Fibroblast of pulmonary artery (primary cell): Measurements from ENCODE around the gene BLOC1S6.

Source experiments
- DNase-seq: peaks from one replicate; pipeline ENCODE4 v3.0.0-alpha.2; 2010; ENCODE audit warnings: low read depth
- H3K4me3 ChIP-seq: replicated peaks from 2 replicates; pipeline ENCODE4 v1.5.1; 2011; ENCODE audit warnings: low read depth, mild to moderate bottlenecking, control low read depth, low read length, moderate library complexity
- CTCF ChIP-seq: IDR thresholded peaks from 2 replicates; pipeline ENCODE4 v1.5.1; 2011; ENCODE audit warnings: mild to moderate bottlenecking, control low read depth, low read length, inconsistent platforms; ENCODE audit errors: missing control alignments

The BLOC1S6 gene

GRCh38 chr15:45606413-45606812 lies 19.2 kb downstream of the BLOC1S6 start:
- no peak for DNase-seq
- TF ChIP-seq CTCF = no peak
- H3K4me3 ChIP-seq = no peak overlapping the region

- TF ChIP-seq CTCF = no peak
- DNase-seq = no peak
- no peak overlapping the region for H3K4me3 ChIP-seq
Measured at GRCh38 chr15:45606841-45607240, 19.7 kb downstream of the BLOC1S6 start.

GRCh38 chr15:45611305-45611704 lies 24.1 kb downstream of the BLOC1S6 start:
- H3K4me3 ChIP-seq = no peak overlapping the region
- peak; percentile 56 for TF ChIP-seq CTCF
- DNase-seq = peak; percentile 51

- no peak overlapping the region for H3K4me3 ChIP-seq
- DNase-seq = peak; percentile 71
- no peak for TF ChIP-seq CTCF
Measured at GRCh38 chr15:45612790-45613415, 25.7 kb downstream of the BLOC1S6 start.

- H3K4me3 ChIP-seq = no peak overlapping the region
- TF ChIP-seq CTCF = no peak
- DNase-seq = no peak
Measured at GRCh38 chr15:45616901-45617323, 29.7 kb downstream of the BLOC1S6 start.

- peak; percentile 2 for TF ChIP-seq CTCF
- H3K4me3 ChIP-seq = no peak overlapping the region
- no peak for DNase-seq
Measured at GRCh38 chr15:45618813-45619212, 31.6 kb downstream of the BLOC1S6 start.

GRCh38 chr15:45628136-45628535 lies 41.0 kb downstream of the BLOC1S6 start:
- TF ChIP-seq CTCF = no peak
- H3K4me3 ChIP-seq = no peak overlapping the region
- DNase-seq = no peak
